AG04450 (cell line): ENCODE results near the gene MAGI3. TPM values are rescaled to one million over a fixed set of nuclear protein-coding genes. Genes with fewer than 3 reads are reported as not detected.
"Not testable (repeated sequence)": the region's sequence is repeated elsewhere in the genome, so short reads cannot be mapped to it uniquely, and the experiment has no call there.

Source experiments
- CTCF ChIA-PET: fragments of 300-600, 350-600 bp; formaldehyde crosslinking; extraction: SDS; loops from one replicate; lab custom pipeline; 2022; ENCODE audit warnings: antibody characterized with exemption, inconsistent platforms; lab: Charles Lee
- POLR2A ChIA-PET: fragments of 350-600 bp; formaldehyde crosslinking; extraction: SDS; loops from one replicate; lab custom pipeline; 2021; ENCODE audit warnings: antibody characterized with exemption, inconsistent platforms; lab: Yijun Ruan, JAX
- DNase-seq: peaks from one replicate; pipeline ENCODE4 v3.0.0-alpha.2; 2011; ENCODE audit warnings: low read depth, low spot score
- H3K27ac ChIP-seq: one replicate; pipeline ENCODE4 v1.5.1; 2012; ENCODE audit warnings: low read depth, low read length, control low read depth
- H3K27me3 ChIP-seq: one replicate; pipeline ENCODE4 v1.6.0; 2012; ENCODE audit warnings: low read length; ENCODE audit not compliant: control insufficient read depth, insufficient read depth
- H3K4me3 ChIP-seq: 2 replicates; pipeline ENCODE4 v1.5.1; 2011; ENCODE audit warnings: mild to moderate bottlenecking, low read depth, low read length, control low read depth
- H3K9me3 ChIP-seq: 2 replicates; pipeline ENCODE4 v1.5.1; 2012; ENCODE audit warnings: low read length; ENCODE audit not compliant: control insufficient read depth, insufficient read depth
- polyA plus RNA-seq: library from polyadenylated mRNA; depleted of rRNA; stranded (reverse); fragments of >200 nt; gene quantifications from 2 replicates; pipeline ENCODE4 v1.2.3, GENCODE V29; 2011
- TF ChIP-seq, protein P1 (sequence below): IDR thresholded peaks from 2 replicates; pipeline ENCODE4 v1.5.1; 2011; ENCODE audit warnings: low read depth, low read length, control low read depth, inconsistent platforms

MAGI3 gene
- polyA plus RNA-seq, 1 experiment = 5.8 TPM

GRCh38 chr1:113505357-113505756 lies 115.0 kb downstream of the MAGI3 start:
- CTCF ChIA-PET = no interaction called here
- no peak overlapping the region for H3K4me3 ChIP-seq

DNA sequence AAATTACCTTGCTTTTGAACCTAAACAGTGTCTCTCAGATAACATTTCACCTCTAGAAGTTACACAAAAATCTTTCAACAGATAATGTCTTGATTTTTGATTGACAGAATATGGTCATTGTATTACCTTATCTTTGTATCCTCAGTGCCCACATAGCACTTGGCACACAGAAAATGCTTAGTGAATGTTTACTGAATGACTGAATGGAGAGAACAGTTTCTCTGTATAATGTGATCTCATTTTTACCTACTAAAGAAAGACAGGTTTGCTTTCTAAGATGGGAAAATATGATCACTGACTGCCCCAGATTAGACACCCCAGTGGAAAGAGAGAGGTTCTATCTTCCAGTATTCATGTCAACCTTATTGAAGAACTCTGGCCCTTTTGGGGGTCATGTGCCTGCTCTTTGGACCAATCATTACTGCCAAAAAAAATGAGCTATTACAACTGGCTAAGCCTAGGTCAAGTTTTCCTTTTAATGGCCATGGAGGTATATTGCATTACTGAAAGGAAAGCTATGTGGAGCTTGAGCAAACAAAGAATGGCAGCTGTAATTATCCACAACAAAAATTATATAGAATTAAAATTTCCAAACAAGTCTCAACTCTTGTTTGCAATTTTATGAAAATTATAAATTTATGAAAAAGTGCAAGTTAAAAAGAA lies 117.4 kb downstream of the MAGI3 start:
- DNase-seq = no peak
- Histone ChIP-seq H3K9me3 (no peaks in the 10 kb centered on the region), H3K27me3 (no peaks in the 10 kb centered on the region), H3K4me3 (no peak overlapping the region), H3K27ac (no peak overlapping the region)
- ChIA-PET CTCF (no interaction called here), POLR2A (no interaction called here)
- TF ChIP-seq, protein P1, sequence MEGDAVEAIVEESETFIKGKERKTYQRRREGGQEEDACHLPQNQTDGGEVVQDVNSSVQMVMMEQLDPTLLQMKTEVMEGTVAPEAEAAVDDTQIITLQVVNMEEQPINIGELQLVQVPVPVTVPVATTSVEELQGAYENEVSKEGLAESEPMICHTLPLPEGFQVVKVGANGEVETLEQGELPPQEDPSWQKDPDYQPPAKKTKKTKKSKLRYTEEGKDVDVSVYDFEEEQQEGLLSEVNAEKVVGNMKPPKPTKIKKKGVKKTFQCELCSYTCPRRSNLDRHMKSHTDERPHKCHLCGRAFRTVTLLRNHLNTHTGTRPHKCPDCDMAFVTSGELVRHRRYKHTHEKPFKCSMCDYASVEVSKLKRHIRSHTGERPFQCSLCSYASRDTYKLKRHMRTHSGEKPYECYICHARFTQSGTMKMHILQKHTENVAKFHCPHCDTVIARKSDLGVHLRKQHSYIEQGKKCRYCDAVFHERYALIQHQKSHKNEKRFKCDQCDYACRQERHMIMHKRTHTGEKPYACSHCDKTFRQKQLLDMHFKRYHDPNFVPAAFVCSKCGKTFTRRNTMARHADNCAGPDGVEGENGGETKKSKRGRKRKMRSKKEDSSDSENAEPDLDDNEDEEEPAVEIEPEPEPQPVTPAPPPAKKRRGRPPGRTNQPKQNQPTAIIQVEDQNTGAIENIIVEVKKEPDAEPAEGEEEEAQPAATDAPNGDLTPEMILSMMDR = no peak

More at GRCh38 chr1:113505357-113505756, 115.0 kb downstream of the MAGI3 start:
- H3K27ac ChIP-seq = no peak overlapping the region
- DNase-seq = no peak
- H3K9me3 ChIP-seq = no peaks in the 10 kb centered on the region
- POLR2A ChIA-PET = no interaction called here
- no peaks in the 10 kb centered on the region for H3K27me3 ChIP-seq
- TF ChIP-seq, protein P1 = no peak

- H3K9me3 ChIP-seq = no peaks in the 10 kb centered on the region
- CTCF ChIA-PET = interaction anchor here (0.7 kb wide), 1 partner anchor 25 kb away, joined by 4 read pairs; no protein-coding TSS in a partner anchor
- no peak for DNase-seq
- no peaks in the 10 kb centered on the region for H3K27me3 ChIP-seq
- no peak overlapping the region for H3K4me3 ChIP-seq
- TF ChIP-seq, protein P1 = no peak
- POLR2A ChIA-PET = no interaction called here
- no peak overlapping the region for H3K27ac ChIP-seq
Observed at GRCh38 chr1:113508364-113509164, 118.2 kb downstream of the MAGI3 start.

DNA sequence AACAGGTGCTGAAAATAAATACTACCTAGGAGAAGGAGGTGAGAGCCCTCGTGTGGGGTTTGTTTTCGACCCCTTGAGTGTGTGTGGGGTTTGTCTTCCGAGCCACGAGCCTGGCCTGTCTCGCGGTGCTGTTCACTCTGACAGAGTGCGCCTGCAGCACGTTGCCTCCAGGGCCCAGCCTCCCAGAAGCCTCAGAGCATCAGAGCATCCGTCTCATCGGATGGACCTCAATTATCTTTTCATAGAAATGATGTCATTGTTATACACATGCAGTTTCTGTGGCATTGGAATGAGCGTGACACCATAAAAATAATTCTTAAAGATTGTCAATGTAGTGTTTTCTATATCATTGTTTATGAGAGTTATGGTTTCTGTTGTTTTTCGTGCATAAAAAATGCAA lies 119.5 kb downstream of the MAGI3 start:
- H3K27ac ChIP-seq, DNase-seq, H3K9me3 ChIP-seq, H3K4me3 ChIP-seq, H3K27me3 ChIP-seq, POLR2A ChIA-PET, CTCF ChIA-PET: not testable (repeated sequence)

GRCh38 chr1:113511269-113511668 lies 121.0 kb downstream of the MAGI3 start:
- Histone ChIP-seq H3K27ac (no peak overlapping the region), H3K9me3 (no peaks in the 10 kb centered on the region), H3K4me3 (no peak overlapping the region), H3K27me3 (no peaks in the 10 kb centered on the region)
- TF ChIP-seq, protein P1 = no peak
- DNase-seq = no peak
- ChIA-PET CTCF (no interaction called here), POLR2A (no interaction called here)
